GM10847 (cell line): Measurements from ENCODE around the gene CDSN.

ENCODE experiments used
- POLR2A ChIP-seq: IDR thresholded peaks from 2 replicates; pipeline ENCODE4 v1.6.1; 2011; ENCODE audit not compliant: insufficient read length; ENCODE audit errors: extremely low read depth

Gene CDSN

GRCh38 chr6:31126396-31127175, 6.3 kb upstream of the CDSN start:
- TF ChIP-seq POLR2A: no peak

DNA sequence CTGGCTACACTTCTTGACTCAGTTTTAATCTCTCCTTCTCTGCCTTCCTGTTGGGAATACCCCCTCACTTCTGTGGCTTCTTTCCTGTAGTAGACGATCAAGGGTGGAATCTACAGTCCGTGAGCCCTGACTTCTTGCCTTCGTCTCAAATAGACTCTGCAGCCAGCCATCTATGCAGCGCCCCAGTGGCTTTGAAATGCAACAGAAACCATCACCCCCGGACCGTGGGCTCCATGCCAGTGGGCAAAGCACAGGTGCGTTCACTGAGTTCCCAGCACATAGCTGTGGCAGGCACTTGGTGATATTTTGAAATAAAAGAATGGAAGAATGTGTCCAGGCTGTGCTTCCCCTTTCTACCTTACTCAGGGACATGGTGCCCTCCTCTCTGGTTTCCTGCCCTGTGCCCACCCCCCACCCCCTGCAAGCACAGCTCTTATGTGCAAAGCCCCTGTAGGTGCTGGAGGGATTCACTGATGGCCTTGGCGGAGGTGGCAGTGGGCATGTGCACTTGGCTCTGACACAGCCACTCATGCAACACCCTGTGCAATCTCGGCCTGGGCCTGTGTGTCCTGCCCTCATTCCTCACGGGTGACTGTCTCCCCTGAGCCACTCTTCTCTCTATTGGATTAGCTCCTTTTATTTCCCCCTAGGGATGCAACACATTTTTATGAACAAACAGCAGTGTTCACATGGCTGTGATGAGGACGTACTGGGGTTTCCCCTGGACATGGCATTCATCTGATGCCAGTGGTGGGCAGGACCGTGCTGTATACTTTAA, 5.5 kb upstream of the CDSN start:
- TF ChIP-seq POLR2A: no peak

DNA sequence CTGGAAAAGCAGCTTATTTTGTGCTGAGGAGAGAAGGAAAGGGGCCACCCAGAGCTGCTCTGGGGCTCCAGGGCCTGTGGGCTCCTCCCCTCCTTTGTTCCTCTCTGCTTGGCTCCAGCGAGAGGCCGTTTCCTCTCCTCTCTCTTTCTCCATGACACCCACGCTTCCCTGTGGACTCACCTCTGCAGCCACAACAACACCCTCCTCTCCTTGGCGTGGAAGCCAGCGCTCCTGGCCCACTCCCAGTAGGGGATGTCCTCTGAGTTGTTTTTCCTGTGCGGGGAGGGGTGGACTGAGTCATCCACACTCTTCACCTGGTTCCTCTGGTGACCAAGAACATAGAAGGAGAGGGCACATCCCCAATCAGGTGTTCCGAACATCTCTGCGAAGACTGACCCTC, 4.9 kb upstream of the CDSN start:
- no peak for TF ChIP-seq POLR2A

GRCh38 chr6:31122791-31123706, 2.8 kb upstream of the CDSN start:
- no peak for TF ChIP-seq POLR2A

- TF ChIP-seq POLR2A: no peak
These were observed 1.0 kb upstream of the CDSN start for GRCh38 chr6:31121131-31121790.

DNA sequence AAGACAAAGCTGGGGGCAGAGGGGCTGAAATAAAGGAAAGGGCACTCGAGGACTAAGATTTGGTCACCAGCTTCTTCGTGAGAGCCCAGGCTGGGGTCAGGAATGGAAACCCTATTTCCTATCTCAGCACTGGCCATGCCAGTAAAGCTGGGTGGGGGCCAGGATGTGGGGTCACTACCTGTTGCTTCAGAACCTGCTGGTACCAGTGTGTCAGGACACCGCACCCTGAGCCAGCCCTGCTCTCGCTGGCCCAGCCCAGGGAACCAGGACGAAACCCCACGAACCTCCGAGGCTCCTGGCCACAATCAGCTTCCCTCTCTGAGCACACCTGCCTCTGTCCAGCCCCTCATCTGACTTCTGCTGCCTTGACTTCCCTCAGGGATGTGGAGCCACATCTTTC, 2.1 kb downstream of the CDSN start:
- no peak for TF ChIP-seq POLR2A

- no peak for TF ChIP-seq POLR2A
These were observed 3.4 kb downstream of the CDSN start for GRCh38 chr6:31116661-31117385.

DNA sequence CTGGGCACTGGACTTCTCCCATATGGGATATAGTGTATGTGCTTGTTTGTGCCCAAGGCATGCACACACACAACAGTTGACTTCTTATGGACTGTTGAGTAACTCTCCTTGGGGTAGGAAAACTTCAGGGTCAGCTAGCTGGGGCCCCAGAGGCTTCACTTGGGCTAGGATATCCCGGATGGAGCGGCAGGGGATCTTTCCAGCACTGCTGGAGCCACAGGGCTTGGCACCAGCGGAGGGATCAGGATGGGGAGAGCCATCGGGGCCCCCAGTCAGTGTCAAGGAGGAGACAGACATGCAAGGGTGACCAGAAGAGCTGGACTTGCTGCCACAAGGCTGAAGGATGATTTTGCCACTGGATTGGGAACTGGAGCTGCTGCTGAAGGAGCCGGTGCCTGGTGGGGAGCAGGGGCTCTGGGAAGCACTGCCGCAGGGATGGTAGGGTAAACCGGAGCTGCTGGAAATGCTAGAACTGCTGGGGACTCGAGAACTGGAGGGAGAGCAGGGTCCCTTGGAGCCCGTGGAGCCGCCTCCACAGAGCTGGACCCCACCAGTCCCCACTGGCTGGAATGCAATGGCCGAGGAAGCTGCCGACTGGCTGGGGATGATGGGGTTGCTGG, 4.2 kb downstream of the CDSN start:
- TF ChIP-seq POLR2A: no peak

GRCh38 chr6:31114970-31115849, 5.0 kb downstream of the CDSN start:
- TF ChIP-seq POLR2A: no peak

DNA sequence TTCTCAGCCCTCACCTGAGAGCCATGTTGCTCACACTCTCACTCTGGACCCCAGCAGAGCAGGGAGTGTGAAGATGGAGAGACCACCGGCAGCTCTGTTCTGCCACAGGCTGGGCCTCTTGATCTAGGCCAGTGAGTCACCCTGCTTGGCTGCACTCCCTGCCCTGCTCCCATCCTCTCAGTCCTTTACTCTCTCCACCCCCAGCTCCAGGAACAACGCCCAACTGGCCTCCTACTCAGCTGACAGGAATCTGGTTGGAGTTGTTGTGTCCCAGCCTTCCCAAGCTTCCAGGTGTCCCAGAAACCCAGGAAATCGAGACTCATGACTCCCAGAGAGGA, 5.7 kb downstream of the CDSN start, which contains the start of gene PSORS1C1:
TSS of gene PSORS1C1 (plus strand) at position 260 of the 338 bp plus-strand sequence. CDS start 14,833 bp downstream, outside the sequence.
- no peak for TF ChIP-seq POLR2A

DNA sequence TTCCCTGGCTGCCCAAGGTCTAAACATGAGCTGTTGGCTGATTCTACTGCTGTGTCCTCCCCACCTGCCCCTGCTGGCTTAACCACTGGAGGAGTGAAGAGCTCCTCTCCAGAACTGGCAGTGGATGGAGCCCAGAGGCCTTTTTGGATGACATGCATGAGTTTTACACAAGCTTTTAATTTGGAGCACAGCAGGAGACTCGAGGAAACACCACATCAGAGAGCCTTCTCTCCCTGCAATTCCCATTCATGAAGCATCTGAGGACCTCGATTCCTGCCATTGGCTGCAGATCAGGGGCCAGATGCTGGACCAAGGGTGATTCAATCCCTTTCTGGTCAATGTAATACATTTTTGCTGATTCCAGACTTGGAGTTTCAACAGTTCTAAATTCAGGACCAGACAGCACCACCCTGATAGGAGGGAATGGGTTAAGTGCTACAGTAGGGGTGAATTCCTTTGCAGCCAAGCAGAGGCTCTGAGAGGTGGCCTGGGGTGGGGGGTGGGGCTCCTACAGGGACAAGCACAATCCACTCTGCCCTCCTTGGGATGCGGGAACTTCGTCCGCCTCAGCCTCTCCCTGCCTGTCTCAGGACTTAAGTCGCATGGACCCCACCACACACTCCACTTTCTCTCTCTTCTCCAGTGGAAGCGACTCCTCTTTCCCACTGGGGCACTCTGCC, 6.2 kb downstream of the CDSN start:
- no peak for TF ChIP-seq POLR2A

DNA sequence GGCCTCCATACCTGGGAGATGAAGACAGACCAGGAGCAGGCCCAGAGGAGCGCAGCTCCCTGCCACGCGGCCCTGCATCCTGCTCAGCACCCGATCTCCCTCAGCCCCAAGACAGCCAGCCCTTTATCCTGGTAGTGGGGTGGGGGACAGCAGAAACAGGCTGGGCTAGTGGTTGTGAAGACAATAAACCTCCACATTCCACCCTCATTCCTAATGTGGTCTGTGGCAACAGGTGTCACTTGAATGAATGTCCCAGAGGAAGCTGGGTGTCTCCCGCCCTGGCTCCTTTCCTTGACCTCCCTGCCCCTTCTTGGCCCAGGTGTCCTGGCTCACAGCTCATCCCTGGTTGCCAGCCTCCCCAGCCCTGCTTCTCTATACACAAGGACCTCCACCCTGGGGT, 7.8 kb downstream of the CDSN start, which contains the start of gene C6orf15:
TSS of gene C6orf15 (minus strand) at position 98 of the 400 bp plus-strand sequence. CDS start at position 78, 20 bp downstream.
- no peak for TF ChIP-seq POLR2A

DNA sequence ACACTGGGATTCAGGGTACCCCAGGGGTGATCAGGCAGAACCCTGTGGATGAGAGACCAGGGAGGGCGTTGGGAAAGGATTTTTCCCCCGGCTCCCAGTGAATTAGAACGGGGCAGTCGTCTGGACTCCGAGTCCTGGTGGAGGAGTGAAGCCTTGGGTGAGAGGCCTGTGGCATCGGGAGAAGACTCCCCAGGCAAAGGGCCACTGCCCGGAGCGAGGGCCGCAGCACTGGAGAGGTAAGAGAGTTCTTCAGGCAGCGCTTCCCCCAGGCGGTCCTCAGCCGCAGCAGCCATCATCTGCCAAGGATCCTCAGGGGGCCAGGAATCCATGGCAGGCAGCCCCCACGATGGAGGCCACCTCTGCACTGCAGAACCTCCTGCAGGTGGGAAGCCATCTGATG, 8.5 kb downstream of the CDSN start:
- no peak for TF ChIP-seq POLR2A
